ENCODE results near the gene SSR1. TPM values are rescaled to one million over a fixed set of nuclear protein-coding genes. Genes with fewer than 3 reads are reported as not detected.
A peak's percentile ranks its signal among the peaks of the same experiment; 100 is the strongest.

The SSR1 gene
- total RNA-seq, 4 donors from 2014 or later: 34.2 to 61.4 (median 46.0) TPM

DNA sequence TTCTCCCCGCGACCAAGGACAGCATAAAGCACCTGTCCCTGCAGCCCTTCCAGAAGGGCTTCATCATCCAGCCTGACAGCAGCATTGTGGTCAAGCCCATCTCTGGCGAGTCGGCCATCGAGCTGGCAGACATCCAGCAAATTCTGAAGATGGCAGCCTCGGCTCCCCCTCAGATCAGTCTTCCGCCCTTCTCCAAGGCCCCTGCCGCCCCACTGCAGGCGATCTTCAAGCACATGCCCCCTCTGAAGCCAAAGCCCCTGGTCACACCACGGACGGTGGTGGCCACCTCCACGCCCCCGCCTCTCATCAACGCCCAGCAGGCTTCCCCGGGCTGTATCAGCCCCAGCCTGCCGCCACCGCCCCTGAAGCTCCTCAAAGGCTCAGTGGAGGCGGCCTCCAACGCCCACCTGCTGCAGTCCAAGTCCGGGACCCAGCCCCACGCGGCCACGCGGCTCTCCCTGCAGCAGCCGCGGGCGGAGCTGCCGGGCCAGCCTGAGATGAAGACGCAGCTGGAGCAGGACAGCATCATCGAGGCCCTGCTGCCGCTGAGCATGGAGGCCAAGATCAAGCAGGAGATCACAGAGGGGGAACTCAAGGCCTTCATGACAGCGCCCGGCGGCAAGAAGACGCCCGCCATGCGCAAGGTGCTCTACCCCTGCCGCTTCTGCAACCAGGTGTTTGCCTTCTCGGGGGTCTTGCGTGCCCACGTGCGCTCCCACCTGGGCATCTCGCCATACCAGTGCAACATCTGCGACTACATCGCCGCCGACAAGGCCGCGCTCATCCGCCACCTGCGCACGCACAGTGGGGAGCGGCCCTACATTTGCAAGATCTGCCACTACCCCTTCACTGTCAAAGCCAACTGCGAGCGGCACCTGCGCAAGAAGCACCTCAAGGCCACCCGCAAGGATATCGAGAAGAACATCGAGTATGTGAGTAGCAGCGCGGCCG, 83.3 kb downstream of the SSR1 start:
- 86 to 100% methylated on average over 3 to 8 of the region's 62 CpGs for WGBS, 2 donors (ENCODE audit: low coverage in 1 of 2)
- Histone ChIP-seq H3K4me3 (no peak overlapping the region), H3K4me1 (peaks cover 0 to 14% (median 0%) of the 10 kb centered on the region in 3 donors), H3K9me3 (no peaks in the 10 kb centered on the region), H3K27ac (no peak overlapping the region), H3K27me3 (no peaks in the 10 kb centered on the region), H3K36me3 (peaks cover 0 to 90% of the 10 kb centered on the region in 2 donors)
- TF ChIP-seq POLR2A (IDR thresholded peaks at IDR 0.05) (no peak), POLR2AphosphoS5 (IDR thresholded peaks at IDR 0.05) (no peak), EP300 (IDR thresholded peaks at IDR 0.05) (no peak)
- TF ChIP-seq, protein P1, sequence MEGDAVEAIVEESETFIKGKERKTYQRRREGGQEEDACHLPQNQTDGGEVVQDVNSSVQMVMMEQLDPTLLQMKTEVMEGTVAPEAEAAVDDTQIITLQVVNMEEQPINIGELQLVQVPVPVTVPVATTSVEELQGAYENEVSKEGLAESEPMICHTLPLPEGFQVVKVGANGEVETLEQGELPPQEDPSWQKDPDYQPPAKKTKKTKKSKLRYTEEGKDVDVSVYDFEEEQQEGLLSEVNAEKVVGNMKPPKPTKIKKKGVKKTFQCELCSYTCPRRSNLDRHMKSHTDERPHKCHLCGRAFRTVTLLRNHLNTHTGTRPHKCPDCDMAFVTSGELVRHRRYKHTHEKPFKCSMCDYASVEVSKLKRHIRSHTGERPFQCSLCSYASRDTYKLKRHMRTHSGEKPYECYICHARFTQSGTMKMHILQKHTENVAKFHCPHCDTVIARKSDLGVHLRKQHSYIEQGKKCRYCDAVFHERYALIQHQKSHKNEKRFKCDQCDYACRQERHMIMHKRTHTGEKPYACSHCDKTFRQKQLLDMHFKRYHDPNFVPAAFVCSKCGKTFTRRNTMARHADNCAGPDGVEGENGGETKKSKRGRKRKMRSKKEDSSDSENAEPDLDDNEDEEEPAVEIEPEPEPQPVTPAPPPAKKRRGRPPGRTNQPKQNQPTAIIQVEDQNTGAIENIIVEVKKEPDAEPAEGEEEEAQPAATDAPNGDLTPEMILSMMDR (IDR thresholded peaks at IDR 0.05): no peak
- no peak for ATAC-seq

DNA sequence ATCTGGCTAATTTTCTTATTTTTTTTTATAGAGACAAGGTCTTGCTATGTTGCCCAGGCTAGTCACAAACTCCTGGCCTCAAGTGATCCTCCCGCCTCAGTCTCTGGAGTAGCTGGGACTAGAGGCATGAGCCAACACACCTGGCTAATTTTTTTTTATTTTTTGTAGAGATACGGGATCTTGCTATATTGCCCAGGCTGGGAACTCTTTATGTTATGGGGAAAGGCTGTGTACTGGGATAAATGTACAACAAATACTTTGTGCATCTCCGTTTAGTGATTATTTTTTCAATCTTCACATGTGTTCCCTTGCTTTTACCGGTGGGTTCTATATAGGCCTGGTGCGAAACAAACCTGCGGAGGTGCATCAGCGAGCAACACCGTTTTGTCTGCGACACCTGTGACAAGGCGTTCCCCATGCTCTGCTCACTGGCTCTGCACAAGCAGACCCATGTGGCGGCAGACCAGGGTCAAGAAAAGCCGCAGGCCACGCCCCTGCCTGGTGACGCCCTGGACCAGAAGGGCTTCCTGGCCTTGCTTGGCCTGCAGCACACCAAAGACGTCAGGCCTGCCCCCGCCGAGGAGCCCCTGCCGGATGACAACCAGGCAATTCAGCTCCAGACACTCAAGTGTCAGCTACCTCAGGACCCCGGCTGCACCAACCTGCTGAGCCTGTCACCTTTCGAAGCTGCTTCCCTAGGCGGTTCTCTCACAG, 84.2 kb downstream of the SSR1 start:
- H3K36me3 ChIP-seq: peaks cover 0 to 86% of the 10 kb centered on the region in 2 donors
- 92 to 94% methylated on average over 2 to 7 of the region's 21 CpGs for WGBS, 2 donors (ENCODE audit: low coverage in 1 of 2)
- H3K27ac ChIP-seq: no peak overlapping the region
- ATAC-seq: no peak
- H3K27me3 ChIP-seq: no peaks in the 10 kb centered on the region
- TF ChIP-seq POLR2A (IDR thresholded peaks at IDR 0.05): no peak
- peaks cover 0 to 14% (median 0%) of the 10 kb centered on the region in 3 donors for H3K4me1 ChIP-seq
- H3K9me3 ChIP-seq: no peaks in the 10 kb centered on the region
- no peak overlapping the region for H3K4me3 ChIP-seq

DNA sequence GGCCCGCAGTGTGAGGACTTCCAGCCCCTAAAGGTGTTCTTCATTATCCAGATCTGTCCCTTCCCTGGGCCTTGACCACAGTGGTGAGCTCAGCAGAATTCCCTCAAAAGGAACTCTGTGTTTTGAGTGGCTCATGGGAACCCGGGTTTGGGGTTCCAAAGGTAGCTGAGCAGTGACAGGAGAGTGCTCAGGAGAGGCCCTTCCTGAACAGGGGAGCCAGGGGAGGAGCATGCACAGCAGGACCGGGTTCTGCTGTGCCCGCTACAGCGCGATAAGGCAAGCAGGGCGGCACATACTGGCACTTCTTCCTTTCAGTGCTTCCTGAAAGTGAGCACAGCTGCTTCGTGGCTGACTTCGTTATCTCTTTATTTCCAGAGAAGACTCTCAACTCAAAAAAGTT, 88.3 kb downstream of the SSR1 start:
- Histone ChIP-seq H3K4me1 (peaks cover 0 to 13% (median 5%) of the 10 kb centered on the region in 3 donors), H3K4me3 (no peak overlapping the region), H3K9me3 (no peaks in the 10 kb centered on the region), H3K27ac (peak overlapping the region in 2 of 4 donors; percentile 14 to 16), H3K27me3 (no peaks in the 10 kb centered on the region), H3K36me3 (peaks cover 0 to 71% of the 10 kb centered on the region in 2 donors)
- 60 to 83% methylated on average over 1 to 7 of the region's 9 CpGs for WGBS, 2 donors (ENCODE audit: low coverage in 1 of 2)
- no peak for TF ChIP-seq POLR2A (IDR thresholded peaks at IDR 0.05)
- no peak for ATAC-seq

DNA sequence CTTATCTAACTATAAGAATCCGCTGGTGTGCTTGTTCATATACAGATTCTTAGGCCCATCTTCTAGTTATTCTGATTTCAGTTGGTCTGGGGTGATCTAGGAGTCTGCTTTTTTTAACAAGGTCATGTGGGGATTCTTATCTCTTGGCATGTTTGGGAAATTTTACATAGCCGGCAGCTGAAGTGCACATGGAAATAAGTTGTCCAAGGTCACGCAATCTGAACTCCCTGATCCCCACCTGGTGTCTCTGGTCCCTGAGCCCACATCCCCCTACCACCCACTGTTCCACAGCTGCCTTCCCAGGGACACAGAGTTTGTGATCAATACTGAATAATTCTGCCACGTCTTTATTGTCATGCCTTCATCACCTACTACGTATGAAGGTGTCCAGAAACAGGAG, 90.8 kb downstream of the SSR1 start:
- H3K36me3 ChIP-seq: peaks cover 0 to 50% of the 10 kb centered on the region in 2 donors
- no peaks in the 10 kb centered on the region for H3K9me3 ChIP-seq
- no peaks in the 10 kb centered on the region for H3K27me3 ChIP-seq
- no peak overlapping the region for H3K4me3 ChIP-seq
- TF ChIP-seq EP300 (IDR thresholded peaks at IDR 0.05) (no peak), POLR2A (IDR thresholded peaks at IDR 0.05) (no peak), POLR2AphosphoS5 (IDR thresholded peaks at IDR 0.05) (no peak)
- TF ChIP-seq, protein P1 (IDR thresholded peaks at IDR 0.05): no peak
- ATAC-seq: no peak
- WGBS, 2 donors (ENCODE audit: low coverage in 1 of 2): 89 to 100% methylated on average over 3 to 5 of the region's 5 CpGs
- no peak overlapping the region for H3K27ac ChIP-seq
- peaks cover 0 to 38% (median 7%) of the 10 kb centered on the region in 3 donors for H3K4me1 ChIP-seq

DNA sequence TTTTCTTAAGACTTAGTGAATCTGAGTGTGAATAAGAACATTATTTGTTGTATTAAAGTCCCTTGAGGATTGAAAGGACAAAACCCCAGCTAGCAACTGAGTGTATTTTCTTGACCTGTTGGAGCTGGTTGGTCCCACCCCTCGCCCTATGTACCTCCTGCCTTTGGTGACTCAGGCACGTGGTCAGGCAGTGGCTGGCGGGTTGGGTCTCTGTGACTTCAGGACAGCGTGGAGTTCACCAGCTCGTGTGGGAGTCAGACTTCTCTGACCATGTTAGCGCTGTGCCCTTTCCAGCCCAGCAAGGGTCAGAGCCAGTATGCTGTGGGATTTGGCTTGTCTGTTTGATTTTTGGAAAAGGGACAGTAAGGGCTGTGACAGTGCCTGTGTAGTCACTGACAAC, 93.7 kb downstream of the SSR1 start:
- H3K4me1 ChIP-seq: peaks cover 0 to 44% (median 7%) of the 10 kb centered on the region in 3 donors
- 59 to 81% methylated on average over 3 of the region's 6 CpGs for WGBS, 2 donors (ENCODE audit: low coverage in 1 of 2)

More for the DNA sequence above, 93.7 kb downstream of the SSR1 start:
- H3K9me3 ChIP-seq: no peaks in the 10 kb centered on the region
- TF ChIP-seq EP300 (IDR thresholded peaks at IDR 0.05) (no peak), POLR2AphosphoS5 (IDR thresholded peaks at IDR 0.05) (no peak), POLR2A (IDR thresholded peaks at IDR 0.05) (no peak)
- TF ChIP-seq, protein P1 (IDR thresholded peaks at IDR 0.05): no peak
- H3K4me3 ChIP-seq: no peak overlapping the region
- ATAC-seq: peak; percentile 33
- no peaks in the 10 kb centered on the region for H3K27me3 ChIP-seq
- H3K27ac ChIP-seq: peak overlapping the region in 3 of 4 donors; percentile 11 to 60 (median 60)
- H3K36me3 ChIP-seq: peaks cover 0 to 52% of the 10 kb centered on the region in 2 donors
